Measurements from ENCODE around the gene SCARB2.
A peak's percentile ranks its signal among the peaks of the same experiment; 100 is the strongest.

SCARB2 gene

DNA sequence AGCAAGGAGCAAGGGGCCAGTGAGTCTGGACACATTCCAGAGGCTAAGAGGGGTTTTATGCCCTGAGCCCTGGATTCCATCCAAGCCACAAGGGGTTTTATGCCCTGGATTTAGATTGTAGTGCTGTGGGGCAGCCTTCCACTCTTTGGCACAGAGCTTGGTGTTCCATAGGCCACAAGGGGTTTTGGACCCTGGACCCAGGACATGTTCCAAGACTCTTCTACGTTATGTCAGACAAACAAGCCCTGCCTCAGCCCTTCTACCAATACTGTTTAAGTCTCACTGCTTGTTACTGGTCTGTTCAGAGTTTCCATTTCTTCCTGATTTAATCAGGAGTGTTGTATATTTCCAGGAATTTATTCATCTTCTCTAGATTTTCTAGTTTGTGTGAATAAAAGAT is 12.8 kb upstream of the SCARB2 start:
- DNase-seq (ENCODE audit: low spot score), result no peak

DNA sequence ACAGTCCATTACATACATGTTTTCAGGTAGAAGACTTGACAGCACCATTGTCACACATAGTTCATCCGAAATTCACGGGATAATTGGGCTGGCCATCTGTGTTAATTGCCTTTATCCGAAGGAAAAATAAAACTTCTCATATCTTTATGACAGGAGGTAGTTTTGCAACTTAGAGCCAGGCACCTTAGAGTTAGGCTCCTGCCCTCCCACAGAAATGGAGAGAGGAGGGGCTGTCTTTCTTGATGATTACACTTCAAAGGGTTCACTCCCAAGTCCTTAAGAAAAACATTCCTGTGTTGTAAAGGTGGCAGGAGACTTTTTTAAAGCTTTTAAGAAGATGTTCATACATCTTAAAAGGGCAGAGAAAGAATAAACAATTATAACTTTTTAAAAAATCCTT is 10.5 kb upstream of the SCARB2 start:
- no peak for DNase-seq (ENCODE audit: low spot score)

DNA sequence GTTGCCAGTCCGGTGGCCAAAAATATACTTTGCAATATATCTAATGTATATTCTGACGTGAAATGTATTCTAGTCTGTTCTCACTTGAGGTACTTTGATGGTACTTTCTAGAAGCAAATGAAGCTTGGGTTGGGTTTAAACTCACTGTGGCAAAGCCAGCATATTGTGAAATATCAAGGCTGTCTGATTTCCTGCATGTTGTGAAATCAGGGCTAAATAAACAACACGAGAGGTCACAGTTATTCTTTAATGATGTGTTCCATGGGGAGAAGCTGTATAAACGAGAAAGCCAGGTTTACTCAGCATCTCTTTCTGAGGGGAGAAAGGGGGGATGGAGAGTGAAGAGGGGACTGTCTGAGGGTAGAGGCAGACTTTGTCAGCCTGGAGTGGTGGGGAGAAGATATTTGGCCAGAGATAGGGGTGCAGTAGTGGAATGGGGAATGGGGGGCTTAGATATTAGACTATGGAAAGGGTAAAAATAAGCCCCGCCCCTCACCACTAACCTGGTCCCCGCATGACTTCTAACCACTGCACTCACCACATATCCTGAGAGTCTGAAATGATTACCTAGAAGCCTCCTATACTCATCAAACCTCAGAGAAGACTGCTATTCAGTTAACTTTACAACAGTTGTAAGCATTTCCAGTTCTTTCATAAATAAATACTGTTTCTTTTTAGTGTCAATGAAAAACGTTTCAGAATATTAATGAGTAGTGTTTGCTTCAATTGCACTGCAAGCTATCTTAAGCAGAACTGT is 5.9 kb upstream of the SCARB2 start:
- no peak for DNase-seq (ENCODE audit: low spot score)

DNA sequence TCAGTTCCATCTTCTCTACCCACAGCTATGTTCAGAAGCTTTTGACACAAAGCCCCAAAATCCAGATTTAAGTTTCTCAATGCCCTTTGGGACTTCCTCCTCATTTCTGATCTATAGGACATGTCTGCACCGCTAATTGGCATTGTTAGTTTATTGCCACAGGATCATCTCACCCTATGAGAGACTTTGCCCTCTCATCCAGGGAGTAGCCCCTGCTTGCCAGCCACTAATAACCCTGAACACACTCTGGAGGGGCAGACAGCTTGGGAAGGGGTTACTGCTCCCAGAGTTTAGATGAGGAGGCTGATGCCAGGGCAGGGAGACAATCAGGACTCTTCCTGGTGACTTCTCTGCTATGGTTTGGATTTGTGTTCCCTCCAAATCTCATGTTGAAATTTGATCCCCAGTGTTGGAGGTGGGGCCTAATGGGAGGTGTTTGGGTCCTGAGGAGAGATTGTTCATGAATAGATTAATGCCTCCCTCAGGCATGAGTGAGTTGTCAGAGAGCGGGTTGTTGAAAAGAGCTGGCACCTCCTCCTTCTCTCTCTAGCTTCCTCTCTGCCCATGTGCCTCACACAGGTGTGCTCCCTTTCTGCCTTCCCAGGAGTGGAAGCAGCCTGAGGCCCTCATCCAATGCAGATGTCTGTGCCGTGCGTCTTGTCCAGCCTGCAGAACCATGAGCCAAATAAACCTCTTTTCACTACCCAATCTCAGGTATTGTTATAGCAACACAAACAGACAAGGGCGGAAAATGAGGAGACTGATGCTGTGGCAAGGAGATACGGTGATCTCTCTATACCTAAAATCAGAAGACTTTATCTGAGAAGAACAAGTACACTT is 3.6 kb upstream of the SCARB2 start:
- no peak for DNase-seq (ENCODE audit: low spot score)

DNA sequence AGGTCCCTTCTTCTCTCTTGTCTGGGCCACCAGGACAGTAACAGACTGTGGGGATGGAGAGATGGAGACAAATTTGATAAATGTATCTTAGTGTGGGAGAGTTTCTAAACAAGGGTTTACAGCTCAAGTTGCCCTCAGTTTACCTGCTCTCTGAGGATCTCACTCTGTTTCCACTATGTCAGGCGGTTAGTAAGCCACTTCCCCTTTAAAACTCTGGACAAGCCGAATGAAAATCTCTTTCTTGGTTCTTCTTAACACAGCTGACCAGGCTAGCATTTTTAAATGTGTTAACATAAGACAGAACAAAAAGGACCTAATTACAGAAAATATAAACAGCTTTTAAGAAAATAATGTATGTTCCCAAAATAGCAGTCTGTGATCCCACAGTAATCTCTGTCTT is 2.9 kb upstream of the SCARB2 start:
- no peak for DNase-seq (ENCODE audit: low spot score)

DNA sequence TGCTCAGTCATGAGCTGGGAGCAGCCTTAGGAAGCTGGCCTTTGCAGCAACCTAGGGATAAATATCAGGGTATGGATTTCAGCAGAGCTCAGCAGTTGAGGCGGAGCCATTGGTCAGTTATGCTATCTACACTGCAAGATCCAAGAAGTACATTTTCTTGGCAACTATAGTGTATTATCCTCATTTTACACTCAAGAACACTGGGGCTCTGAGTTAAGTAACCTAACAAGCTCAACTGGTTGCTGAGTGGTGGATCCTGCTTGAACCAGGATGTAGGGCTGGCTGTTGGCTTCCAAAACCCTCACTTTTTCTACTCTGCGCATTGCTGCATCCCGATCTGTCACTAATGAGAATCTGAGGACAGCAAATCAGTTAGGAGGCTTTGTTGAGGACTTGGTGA is 1.5 kb upstream of the SCARB2 start:
- DNase-seq (ENCODE audit: low spot score), result no peak

DNA sequence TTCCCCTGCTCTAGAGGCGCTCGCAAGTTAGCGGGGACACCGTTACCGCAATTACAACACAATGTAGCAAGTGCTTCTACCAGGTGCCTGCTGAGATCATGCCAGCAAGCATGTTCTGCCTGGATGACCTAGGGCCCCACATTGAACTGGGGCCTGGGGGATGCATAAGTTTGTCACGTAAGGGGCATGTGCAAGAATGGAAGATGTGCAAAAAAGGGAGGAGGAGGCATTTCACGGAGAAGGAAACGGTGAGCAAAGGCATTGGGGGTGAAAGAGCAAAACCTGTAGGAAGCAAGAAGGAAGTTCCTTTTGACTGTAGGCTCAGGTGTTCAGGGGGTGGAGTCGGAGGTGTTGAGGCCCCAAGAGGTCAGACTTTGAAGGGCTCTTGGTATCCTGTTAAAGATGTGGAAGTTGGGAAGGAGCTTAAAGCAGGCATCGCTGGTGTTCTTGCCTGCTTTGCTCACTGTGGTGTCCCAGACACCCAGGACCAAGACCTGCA is 602 bp upstream of the SCARB2 start:
- no peak for DNase-seq (ENCODE audit: low spot score)

DNA sequence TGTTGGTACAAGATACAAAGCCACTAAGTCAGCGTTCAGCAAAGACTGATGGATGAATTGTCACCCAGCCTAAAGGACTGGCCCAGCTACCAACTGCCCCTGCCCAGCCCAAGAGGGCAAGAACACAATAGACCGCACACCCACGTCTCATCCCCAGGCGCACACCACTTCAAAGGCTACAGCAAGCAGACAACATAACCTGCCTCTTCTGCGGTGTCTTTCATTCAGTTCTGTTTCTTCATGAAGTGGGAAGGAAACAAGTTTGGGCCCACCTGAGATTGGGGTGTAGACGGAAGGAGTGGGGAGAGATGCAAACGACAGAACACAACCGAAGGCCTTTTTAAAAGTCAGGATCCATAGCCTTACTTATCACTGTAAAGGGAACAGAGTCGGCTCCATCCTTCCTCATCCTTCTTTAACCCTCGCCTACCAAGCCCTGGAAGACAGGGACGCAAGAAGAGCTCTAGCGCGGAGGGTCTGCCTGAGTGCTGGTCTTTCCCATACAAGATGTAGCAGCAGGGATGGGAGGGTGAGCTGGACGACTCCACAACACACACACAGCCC is 691 bp downstream of the SCARB2 start:
- DNase-seq (ENCODE audit: low spot score), result no peak

DNA sequence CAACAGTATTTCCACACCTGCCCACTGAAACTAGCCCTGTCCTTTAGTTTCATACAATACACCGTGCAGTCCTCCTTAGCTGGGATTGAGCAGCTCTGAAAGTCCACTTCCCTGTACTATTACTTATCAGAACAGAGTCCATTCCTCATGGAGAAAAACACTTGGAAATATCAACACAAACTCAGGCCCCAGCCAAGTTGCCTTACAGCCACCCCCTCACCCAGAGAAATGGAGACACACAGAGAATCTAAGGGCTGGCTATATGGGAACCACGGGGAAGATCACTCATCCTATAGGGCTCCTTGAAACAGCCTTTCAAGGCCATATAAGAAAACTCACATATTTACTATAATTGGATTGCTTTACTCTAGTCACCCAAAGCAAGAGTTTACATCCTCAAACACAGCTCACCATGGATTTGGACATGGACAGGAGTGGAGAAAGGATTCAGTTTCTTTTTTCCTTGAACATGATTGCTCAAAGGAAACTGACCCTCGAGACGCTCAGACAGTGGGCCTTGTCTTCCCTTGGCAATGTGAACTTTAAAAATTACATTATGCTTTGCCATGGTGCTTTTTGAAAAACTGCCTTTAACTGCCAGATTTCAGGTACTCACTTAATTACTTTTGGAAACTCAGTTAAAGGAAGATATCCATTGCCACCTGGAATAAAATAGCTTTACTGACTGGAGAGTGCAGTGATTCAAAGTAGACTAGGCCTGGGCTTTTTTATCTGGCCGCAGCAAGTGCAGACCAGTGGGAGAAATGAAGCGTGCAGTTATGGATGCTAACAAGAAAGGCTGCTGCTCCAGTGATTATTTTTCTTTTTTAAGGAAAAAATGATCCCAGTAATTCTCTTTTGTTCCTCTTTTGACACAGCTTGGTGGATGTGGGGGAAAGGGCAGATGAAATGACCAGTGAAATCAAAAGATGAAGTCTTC is 1.6 kb downstream of the SCARB2 start:
- no peak for DNase-seq (ENCODE audit: low spot score)

DNA sequence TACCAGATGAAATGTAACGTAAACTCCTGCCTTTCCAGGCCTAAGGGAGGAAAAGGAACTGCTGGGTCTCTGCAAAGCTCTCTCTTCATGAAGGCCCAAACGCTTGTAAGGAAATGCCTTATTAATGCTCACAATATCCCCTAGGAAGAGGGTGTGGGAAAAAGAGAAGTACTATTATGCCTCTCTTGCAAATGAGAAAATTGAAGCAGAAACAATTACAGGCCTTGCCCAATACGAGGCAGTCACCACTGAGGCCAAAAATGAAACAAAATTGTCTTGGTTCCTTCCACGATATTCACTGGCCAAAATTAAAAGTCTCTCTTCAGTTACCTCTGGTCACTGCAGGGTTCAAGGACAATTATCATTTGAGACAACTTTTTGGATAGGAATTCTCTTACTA is 3.2 kb downstream of the SCARB2 start:
- DNase-seq (ENCODE audit: low spot score), result no peak

DNA sequence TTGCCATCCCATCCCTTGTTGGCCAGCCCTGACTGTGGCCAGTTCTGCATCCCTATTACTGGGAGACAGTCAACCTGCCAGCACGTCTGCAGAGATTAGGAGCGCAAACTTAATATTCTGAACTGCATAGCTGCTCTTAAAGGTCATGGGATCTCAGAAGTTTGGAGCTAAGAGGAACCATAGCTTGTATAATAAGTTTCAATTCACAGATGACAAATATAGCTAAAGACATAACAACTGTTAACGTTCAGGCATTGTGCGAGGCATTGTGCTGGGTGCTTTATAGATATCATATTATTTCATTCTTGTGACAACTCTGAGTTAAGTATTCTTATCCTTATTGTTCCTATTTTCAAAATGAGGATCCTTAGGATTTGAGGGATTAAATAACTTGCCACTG is 3.7 kb downstream of the SCARB2 start:
- no peak for DNase-seq (ENCODE audit: low spot score)

DNA sequence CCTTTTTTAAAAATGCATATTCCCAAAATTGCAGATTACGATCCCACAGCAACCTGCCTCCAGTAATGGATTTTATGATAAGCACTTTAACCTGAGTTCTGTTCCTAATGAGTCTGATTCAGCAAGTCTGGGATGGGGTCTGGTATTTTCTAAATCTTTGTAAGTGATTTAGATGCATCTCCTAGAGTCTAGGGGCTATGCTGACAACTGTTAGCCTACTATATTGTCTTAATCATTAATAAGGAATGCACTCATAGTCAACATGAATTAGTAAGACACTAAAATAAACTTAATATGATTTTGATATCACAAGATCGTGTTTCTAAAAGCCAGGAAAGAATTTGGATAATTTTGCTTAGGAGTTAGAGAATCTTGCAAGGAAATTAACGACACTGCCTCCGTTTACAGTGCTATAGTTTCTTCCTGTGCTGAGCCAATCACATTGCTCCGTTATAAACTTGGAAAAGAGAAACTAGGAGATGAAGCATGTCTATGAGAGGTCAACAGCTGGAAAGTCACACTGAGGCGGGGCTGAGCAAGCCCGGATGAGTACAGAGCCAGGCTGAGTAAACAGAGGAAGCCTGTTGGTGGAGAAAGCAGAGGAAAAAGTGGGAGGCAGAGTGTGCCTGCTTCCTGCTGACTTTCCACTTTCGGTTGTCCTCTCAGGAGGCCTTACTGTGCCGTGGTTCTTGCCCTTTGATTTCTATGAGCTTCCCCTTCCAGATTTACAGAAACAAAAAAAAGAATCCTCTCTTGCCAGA is 5.4 kb downstream of the SCARB2 start:
- DNase-seq (ENCODE audit: low spot score), result no peak

DNA sequence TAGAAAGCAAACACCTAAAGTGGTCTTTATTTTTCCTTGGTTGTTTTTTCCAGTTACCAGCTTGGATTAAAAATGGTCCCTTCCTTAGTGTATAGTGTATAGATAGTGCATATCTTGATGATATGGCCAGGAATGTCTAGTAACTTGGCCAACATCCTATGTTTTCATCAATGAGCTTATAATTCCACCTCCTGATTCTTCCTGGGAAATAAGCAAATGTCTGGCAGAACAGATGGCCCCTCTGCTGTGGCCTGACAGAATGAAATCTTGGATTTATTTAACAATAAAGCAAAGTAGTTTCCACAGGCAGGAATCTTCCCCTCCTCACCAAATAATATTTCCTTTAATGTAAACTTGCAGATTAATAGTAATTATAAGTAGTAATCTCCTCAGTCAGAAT is 6.1 kb downstream of the SCARB2 start:
- peak; percentile 38 for DNase-seq (ENCODE audit: low spot score)

DNA sequence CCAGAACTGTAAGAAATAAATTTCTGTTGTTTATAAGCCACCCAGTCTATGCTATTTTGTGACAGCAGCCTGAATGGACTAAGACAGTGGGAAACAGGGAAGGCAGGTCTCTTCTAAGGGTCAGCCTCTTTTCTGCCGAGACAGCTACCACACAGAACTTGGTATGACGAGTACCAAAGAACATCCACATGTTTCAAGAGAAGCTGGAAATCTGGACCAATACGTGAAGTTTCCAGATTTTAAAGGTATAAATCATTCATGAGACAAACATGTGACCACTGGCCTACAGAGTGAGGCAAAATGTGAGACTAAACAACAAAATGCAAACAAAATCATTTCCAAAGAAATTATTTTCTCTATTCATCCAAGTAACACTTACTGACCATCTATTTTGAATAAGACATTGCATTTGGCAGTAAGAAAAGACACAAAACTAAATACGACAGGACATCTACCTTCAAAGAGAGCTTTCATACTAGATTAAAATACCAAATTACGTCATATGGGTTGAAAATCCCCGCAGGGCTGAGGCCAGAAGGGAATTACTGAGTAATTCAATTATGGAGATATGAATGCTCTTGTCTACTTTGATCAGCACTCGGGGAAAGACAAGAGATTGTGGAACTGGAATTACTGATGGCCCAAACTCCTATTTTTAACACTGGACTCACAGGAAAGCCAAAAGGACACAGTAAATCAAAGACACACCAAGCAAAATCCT is 7.2 kb downstream of the SCARB2 start:
- DNase-seq (ENCODE audit: low spot score), result no peak

DNA sequence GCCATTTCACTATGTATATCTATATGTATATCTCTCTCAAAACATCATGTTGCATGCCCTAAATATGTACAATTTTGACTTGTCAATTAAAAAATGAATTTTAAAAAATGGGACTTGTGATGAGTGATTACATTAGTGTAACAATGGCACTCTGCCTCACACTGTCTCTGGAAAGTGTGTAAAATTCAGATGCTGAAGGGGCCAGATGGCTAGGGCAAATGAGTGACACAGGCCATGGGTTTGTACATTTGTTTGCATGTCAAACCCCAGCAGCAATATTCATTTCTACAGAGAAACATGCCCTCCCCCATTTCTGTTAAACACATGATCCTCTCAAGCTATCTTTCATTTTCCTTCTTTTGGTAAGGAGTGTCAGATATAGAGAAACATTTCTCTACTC is 8.1 kb downstream of the SCARB2 start:
- DNase-seq (ENCODE audit: low spot score), result no peak

DNA sequence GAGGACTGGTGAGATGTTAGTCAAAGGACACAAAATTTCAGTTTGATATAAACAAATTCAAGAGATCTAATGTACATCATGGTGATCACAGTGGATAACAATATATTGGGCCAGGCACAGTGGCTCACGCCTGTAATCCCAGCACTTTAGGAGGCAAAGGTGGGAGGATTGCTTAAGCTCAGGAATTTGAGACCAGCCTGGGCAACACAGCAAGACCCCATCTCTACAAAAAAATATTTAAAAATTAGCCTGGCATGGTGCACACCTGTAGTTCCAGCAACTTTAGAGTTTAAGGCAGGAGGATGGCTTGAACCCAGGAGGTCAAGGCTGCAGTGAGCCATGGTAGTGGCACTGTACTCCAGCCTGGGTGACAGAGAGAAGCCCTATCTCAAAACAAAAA is 8.7 kb downstream of the SCARB2 start:
- DNase-seq (ENCODE audit: low spot score), result no peak

DNA sequence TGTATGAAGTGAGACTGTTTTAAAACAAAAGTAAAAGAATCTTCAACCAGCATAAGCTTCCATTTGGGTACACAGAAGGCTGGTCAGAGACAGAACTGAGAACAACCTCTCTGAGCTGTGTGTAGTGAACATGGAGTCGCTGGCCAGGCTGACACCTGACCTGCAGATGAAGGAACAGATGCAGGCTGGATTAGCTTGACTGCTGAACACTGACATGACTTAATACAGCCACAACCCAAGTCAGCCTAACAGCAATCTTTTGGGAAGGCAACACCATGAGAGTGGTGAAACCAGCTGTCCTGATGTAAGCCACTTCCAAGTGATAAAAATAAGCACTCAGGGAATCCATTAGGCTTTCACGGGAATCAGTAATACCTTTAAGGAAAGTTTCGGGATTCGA is 10.1 kb downstream of the SCARB2 start:
- DNase-seq (ENCODE audit: low spot score), result no peak

DNA sequence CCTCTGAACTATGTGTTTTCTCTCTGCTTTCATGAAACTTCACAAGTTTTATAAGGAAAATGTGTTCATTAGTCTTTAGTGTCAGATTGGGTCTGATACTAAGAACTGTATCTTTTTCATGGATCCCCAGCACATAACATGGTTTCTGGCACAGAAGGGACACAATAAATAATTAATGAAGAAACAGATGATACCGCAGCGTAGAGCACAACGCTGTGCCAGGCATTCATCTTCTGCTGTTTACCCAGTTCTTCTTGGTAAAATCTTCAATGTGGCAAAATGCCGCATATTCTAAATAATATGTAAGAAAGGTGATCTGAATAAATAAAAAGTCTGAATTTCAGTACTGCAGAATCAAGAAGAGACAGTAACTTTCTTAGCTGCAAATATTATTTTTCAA is 12.3 kb downstream of the SCARB2 start:
- no peak for DNase-seq (ENCODE audit: low spot score)

DNA sequence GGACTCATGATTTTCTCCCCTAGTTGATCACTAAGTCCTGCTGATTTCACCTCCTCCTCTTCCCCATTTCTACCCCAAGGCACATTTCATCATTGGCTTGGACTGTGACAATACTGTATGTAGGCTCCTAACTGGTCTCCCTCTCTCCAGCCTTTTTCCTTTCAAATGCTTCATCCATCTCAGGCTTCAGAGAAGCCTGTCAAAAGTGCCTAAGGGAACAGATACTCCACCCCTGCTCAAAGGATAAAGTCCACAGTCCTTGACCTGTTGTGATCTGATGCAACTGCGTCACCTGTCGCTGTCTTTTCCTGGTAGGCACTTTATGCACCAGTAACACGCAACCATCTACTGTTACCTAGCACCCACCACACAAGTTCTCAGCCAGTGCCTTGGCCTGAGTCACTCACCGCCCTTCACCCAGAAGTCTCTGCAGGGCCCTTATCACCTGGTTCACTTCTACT is 12.8 kb downstream of the SCARB2 start:
- DNase-seq (ENCODE audit: low spot score), result no peak

DNA sequence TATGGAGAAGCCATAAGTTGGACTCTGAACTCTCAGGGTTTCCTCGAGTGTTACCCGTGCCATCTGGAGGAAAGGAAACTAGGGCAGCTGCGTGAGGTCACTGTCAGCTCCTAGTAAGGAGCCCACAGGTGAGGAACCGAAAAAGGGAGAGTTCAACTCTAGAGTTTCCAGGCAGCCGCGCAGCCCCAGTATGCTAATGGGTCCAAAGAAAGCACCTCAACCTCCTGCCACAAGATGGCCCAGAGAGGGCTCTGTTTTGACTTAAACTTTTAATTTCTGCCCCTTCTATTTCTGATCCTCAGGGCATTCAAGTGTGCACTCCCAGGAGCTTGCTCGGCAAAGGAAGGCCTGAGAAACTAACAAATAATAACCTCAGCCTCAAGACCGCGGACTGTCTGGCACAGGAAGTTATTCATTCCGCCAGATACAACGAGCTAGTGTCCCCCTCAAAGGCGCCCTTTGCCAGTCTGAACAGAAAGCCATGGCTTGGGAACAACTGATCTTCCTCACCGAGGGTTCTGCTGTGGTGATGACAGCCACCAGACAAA is 13.9 kb downstream of the SCARB2 start:
- DNase-seq (ENCODE audit: low spot score), result no peak

Measured in cerebellar cortex (tissue), 1 donor.